IPS-18c (cell line): ENCODE data around the gene RASSF8.

Experiments used
- H3K4me3 ChIP-seq: 2 replicates; pipeline ENCODE4 v1.7.0; 2013; ENCODE audit warnings: low read depth, mild to moderate bottlenecking, low read length, moderate library complexity; ENCODE audit not compliant: insufficient read depth
- H3K9me3 ChIP-seq: one replicate; pipeline ENCODE4 v1.6.1; 2013; ENCODE audit warnings: mild to moderate bottlenecking, low read length, moderate library complexity; ENCODE audit not compliant: control insufficient read depth, insufficient read depth

The RASSF8 gene

DNA sequence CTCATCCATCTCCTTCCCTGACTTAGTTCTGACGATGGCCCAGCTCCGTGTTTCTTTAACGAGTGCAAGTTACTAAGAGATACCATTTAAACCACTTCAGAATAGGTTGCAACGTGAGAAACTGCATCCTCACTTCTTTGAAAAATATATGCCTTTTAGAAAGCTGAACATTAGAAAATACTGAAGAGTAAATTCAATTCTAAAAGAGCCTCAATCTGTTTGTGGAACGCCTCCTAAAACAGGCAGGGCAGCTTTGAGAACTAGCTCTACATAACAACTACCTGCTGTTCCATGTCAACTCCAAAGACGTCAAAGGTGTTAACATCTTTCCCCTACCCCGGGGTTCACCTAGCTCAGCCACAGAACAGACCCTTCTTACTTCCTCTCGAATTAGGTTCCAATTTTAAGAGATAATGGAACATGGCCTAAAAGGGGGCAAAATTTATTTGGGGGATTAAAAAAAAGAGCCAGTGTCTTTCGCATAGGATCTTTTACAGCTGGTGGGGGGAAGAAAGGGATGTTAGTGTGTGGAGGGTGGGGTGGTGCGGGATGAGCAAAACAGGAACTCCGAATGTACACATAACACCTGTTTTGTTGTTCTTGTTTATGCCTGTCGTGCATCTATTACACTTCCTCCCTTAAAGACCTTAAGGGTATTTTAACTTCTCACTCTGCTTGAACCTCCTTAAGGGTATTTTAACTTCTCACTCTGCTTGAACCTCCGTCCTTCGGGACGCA, 163.0 kb downstream of the RASSF8 start:
- H3K4me3 ChIP-seq: peak overlapping the region; percentile 25; the same call in 1 of the 2 replicates
- H3K9me3 ChIP-seq: no peaks in the 10 kb centered on the region

DNA sequence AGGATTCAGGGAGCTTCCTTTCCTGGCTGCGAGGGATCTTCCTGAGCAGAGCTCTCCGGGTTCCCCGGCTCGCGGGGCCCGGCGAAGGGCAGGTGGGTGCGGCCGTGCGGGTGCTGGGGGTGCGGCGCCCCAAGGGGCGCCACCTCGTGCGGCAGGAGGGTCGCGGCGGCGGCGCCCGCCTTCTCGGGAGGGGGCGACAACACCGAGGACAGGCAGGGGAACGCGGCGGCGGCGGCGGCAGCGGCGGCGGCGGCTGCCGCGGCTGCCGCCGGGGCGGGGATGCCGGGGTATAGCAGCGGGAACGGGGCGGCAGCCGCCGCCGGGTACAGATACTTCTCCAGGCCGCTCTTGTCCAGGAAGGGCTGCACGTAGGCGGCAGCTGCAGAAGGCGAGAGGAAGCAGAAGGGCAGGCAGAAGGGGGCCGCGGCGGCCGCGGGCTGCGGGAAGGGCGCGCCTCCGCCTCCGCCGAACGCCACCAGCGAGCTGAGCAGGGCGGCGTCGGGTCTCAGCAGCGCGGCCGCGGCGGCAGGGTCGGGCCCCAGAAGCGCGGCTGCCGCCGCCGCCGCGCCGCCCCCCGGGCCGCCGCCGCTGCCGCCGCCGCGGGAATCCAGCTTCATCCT, 163.7 kb downstream of the RASSF8 start:
- Histone ChIP-seq H3K9me3 (no peaks in the 10 kb centered on the region), H3K4me3 (peak overlapping the region; percentile 45; the same call in 1 of the 2 replicates)

GRCh38 chr12:26122681-26123481, 164.4 kb downstream of the RASSF8 start:
- Histone ChIP-seq H3K4me3 (peak overlapping the region; percentile 45; the same call in 1 of the 2 replicates), H3K9me3 (no peaks in the 10 kb centered on the region)

DNA sequence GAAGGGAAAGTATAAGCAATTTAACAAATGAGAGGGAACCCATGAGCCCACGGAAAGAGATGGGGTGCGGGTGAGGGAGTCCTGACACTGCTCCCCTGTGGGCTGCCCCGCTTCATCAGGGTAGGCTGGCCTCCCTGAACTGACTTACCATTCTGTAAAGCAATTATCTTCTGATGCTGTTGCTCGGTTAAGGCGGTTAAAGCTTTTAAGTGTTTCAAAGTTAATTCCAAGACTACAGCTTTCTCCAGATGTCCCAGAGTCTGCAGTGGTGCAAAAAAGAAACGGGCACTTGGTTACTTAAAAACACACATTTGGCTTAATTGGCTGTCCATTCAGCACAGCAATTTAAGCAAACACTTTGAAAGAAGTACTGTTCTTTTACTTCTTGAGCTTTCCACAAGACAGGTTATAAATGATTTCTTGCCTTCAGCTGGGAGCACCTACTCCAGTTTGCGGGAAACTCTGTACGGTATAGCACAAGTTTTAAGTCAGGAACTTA, 165.0 kb downstream of the RASSF8 start:
- Histone ChIP-seq H3K4me3 (peak overlapping the region; percentile 45; the same call in 1 of the 2 replicates), H3K9me3 (no peaks in the 10 kb centered on the region)

GRCh38 chr12:26124446-26125399, 166.2 kb downstream of the RASSF8 start, which contains the start of gene BHLHE41:
TSS of gene BHLHE41 (minus strand) at chr12:26125037. CDS start at chr12:26124779, 258 bp downstream.
- H3K4me3 ChIP-seq: peak within 1 kb of the TSS; percentile 76
- no peaks in the 10 kb centered on the region for H3K9me3 ChIP-seq

DNA sequence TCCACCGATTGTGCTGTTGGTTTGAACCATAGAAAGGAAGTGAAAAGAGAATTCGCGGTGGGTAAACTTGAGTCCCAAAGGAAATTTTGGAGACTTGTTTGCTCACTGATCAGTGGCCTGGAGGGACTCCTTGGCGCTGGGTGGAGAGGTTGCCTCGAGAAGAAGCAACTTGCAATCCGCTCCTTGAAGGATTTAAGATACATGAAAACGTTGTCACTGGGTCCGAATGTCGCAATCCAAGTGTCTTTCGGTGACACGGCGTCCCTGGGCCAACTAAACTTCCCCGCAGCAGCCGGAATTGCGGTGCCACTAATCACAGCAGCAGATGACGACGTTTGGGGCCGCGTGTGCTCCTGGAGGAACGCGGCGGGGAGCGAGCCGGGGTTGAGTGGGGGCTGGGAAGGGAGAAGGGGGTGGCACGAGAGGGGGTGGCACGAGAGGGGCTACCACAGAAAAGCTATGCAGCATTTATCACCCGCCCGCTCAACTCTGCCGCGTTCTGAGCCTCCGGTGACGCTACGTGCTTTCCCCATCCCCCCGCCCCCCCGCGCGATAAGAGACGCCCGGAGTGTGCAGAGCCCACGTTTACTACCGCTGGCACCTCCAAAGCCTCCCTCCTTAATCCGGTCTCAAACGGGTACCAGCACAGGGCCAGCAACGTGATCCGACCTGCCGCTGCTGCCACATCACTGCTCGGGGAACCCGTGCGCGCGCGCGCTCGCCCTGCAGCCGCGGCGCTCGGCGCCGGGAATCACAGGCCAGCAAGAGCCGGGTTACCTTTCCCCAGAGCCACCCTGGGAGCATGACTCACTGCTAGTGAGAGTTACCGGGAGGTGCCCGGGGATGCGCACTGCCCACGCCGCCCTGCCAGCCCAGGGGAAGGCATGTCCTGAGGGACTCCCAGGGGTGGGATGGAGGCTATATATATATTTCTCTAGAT, 167.2 kb downstream of the RASSF8 start:
- Histone ChIP-seq H3K4me3 (peak overlapping the region; percentile 76), H3K9me3 (no peaks in the 10 kb centered on the region)

DNA sequence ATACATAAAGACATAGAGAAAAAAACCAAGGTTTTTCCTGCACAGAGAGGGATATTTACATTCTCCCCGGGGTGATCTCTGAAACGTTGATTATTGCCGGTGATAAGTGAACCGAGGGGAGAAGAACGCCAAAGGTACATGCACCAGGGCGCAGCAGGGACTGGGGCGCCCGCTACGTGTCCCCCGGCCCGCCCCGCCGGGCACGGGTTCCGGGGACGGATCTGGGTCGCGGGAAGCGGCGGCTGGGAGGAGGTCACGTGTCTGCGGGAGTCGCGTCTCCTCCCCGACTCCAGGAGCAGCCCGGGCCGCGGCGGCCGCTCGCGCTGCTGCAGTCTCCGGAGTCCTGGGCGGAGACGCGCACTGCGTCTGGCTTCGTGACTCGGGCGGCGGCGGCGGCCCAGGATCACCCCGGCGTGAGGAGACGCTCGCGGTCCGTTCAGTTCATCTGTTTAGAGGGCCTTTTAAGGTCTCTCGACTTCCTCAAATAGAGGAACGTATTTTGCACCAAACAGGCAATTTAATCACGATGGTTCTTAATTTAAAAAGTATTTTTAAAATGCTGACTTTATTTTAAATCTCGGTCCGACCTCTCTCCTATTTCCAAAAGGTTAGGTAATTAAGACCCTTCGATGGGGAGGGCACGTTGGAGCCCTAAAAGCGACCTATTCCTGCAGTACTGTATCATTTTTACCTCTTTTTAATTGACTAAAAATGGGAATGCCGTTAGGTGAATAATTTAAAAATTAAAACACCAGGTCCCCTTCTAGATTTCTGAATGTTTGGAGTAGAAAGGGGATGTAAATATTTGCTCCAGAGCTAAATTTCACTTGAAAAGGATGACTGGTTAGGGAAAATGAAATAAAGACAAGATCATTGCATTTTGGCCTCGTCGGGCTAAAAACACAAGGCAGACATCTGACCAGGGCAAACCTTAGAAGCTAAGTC, 168.1 kb downstream of the RASSF8 start:
- no peaks in the 10 kb centered on the region for H3K9me3 ChIP-seq
- peak overlapping the region; percentile 76 for H3K4me3 ChIP-seq

DNA sequence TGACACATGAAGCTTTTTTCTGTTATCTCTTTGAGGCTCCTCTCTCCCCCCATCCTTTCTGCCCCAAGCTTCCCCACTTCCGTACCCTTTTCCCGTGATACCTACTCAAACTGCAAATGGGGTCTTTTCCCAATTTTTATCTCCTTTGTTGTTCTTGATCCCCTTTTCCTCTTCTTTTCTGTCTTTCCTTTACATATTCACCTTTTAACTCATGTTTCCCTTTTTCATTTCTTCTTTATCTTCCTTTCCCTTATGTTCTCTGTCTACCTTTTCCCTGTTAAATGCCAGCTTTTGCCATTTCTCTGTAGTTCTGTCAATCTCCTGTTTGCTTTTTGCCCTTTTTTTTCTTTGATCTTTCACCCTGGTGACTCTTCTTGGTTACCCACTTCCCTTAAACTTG, 168.9 kb downstream of the RASSF8 start:
- no peak overlapping the region for H3K4me3 ChIP-seq

DNA sequence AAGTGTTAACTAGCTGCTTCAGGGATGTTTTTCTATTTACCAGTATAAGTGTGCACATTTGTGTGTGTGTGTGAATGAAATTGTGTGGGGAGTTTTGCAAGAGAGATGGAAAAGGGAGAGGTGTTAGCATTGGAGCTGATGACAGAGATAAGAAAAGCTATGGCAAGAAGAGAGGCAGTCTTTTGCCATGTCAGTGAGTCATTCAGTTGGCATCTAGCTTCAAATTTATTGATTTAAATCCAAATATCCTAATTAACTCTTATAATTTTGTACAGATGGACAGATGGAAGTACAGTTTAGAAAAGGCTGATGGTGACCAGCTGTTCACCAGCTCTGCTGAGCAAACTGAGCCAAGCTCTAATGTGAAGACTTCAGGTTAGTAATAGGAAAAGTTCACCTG, 169.7 kb downstream of the RASSF8 start:
- Histone ChIP-seq H3K9me3 (no peaks in the 10 kb centered on the region), H3K4me3 (no peak overlapping the region)

More for the DNA sequence above, 168.9 kb downstream of the RASSF8 start:
- no peaks in the 10 kb centered on the region for H3K9me3 ChIP-seq
